ENCODE data around the gene TGFBRAP1.
"Not testable (repeated sequence)": the region's sequence is repeated elsewhere in the genome, so short reads cannot be mapped to it uniquely, and the experiment has no call there.

Gene TGFBRAP1

GRCh38 chr2:105357122-105357521 lies 27.6 kb upstream of the TGFBRAP1 start:
- DNase-seq, result no peak

- DNase-seq, result peak in 1 of 2 experiments; percentile 59
Measured at GRCh38 chr2:105344704-105345345, 15.3 kb upstream of the TGFBRAP1 start.

- DNase-seq, result no peak
Measured at GRCh38 chr2:105339414-105339813, 9.9 kb upstream of the TGFBRAP1 start.

- no peak for DNase-seq
Measured at GRCh38 chr2:105338020-105338385, 8.5 kb upstream of the TGFBRAP1 start.

- peak; percentile 78 to 94 for DNase-seq
Measured at GRCh38 chr2:105337122-105338019, 7.8 kb upstream of the TGFBRAP1 start, which contains the start of gene C2orf49. Gene C2orf49, plus strand, starts transcription at chr2:105337540. Its CDS starts 48 bp downstream, at chr2:105337588.

GRCh38 chr2:105336786-105337121 lies 7.2 kb upstream of the TGFBRAP1 start:
- no peak for DNase-seq

GRCh38 chr2:105335469-105335868 lies 5.9 kb upstream of the TGFBRAP1 start:
- DNase-seq, result no peak

GRCh38 chr2:105334211-105334610 lies 4.7 kb upstream of the TGFBRAP1 start:
- no peak for DNase-seq

- DNase-seq, result no peak
Measured at GRCh38 chr2:105330681-105331375, 1.3 kb upstream of the TGFBRAP1 start.

- no peak for DNase-seq
Measured at GRCh38 chr2:105329197-105329554, 359 bp downstream of the TGFBRAP1 start.

GRCh38 chr2:105328281-105329196 lies 996 bp downstream of the TGFBRAP1 start:
- DNase-seq, result no peak

GRCh38 chr2:105327690-105328089 lies 1.8 kb downstream of the TGFBRAP1 start:
- DNase-seq, result no peak

GRCh38 chr2:105327271-105327670 lies 2.3 kb downstream of the TGFBRAP1 start:
- DNase-seq, result not testable (repeated sequence)

GRCh38 chr2:105325389-105325963 lies 4.1 kb downstream of the TGFBRAP1 start:
- DNase-seq, result no peak

- peak in 1 of 2 experiments; percentile 28 for DNase-seq
Measured at GRCh38 chr2:105324732-105325131, 4.8 kb downstream of the TGFBRAP1 start.

GRCh38 chr2:105324101-105324500 lies 5.4 kb downstream of the TGFBRAP1 start:
- DNase-seq, result no peak

GRCh38 chr2:105323111-105323510 lies 6.4 kb downstream of the TGFBRAP1 start:
- no peak for DNase-seq

- DNase-seq, result no peak
Measured at GRCh38 chr2:105321875-105322646, 7.5 kb downstream of the TGFBRAP1 start.

- DNase-seq, result no peak
Measured at GRCh38 chr2:105320651-105321215, 8.8 kb downstream of the TGFBRAP1 start.

GRCh38 chr2:105317937-105318336 lies 11.6 kb downstream of the TGFBRAP1 start:
- no peak for DNase-seq

- no peak for DNase-seq
Measured at GRCh38 chr2:105315314-105315713, 14.2 kb downstream of the TGFBRAP1 start.
